Central memory CD8-positive, alpha-beta T cell (primary cell): ENCODE measurements around the gene TSPAN5.
"Not testable (repeated sequence)": the region's sequence is repeated elsewhere in the genome, so short reads cannot be mapped to it uniquely, and the experiment has no call there.

Experiments used
- ATAC-seq: fragments of 150-1000 bp; cut with Tn5 transposase; replicated peaks from 2 replicates; pipeline ENCODE4 v1.10.0; 2022; ENCODE audit warnings: mild to moderate bottlenecking, moderate FRiP score, moderate number of reproducible peaks; ENCODE audit not compliant: poor library complexity, severe bottlenecking; ENCODE audit errors: extremely low read depth
- DNase-seq, 2 donors: peaks; one replicate each; pipeline ENCODE4 v3.0.0; 2021; ENCODE audit warnings: low spot score in 2 of 2
- H3K27ac Mint-ChIP-seq: one replicate; pipeline ENCODE4 v1.8.0; 2022; ENCODE audit warnings: low read depth, mild to moderate bottlenecking, moderate library complexity, mixed read lengths
- H3K27me3 Mint-ChIP-seq: one replicate; pipeline ENCODE4 v1.8.0; 2022; ENCODE audit warnings: mixed read lengths
- H3K36me3 Mint-ChIP-seq: one replicate; pipeline ENCODE4 v1.8.0; 2022; ENCODE audit warnings: mild to moderate bottlenecking, moderate library complexity, mixed read lengths; ENCODE audit not compliant: insufficient read depth
- H3K4me1 Mint-ChIP-seq: one replicate; pipeline ENCODE4 v1.8.0; 2022; ENCODE audit warnings: mixed read lengths
- H3K4me3 Mint-ChIP-seq: one replicate; pipeline ENCODE4 v1.8.0; 2022; ENCODE audit warnings: mild to moderate bottlenecking, moderate library complexity, mixed read lengths
- H3K9me3 Mint-ChIP-seq: one replicate; pipeline ENCODE4 v1.8.0; 2022; ENCODE audit warnings: mixed read lengths

TSPAN5 gene

GRCh38 chr4:98468709-98469108 is 189.7 kb downstream of the TSPAN5 start:
- H3K9me3 Mint-ChIP-seq, result no peaks in the 10 kb centered on the region
- no peaks in the 10 kb centered on the region for H3K27me3 Mint-ChIP-seq
- no peak for DNase-seq
- H3K27ac Mint-ChIP-seq, result no peak overlapping the region
- no peak for ATAC-seq
- peaks cover 1% of the 10 kb centered on the region for H3K36me3 Mint-ChIP-seq
- H3K4me1 Mint-ChIP-seq, result peaks cover 28% of the 10 kb centered on the region
- H3K4me3 Mint-ChIP-seq, result no peak overlapping the region

- ATAC-seq, result peak; percentile 86
- DNase-seq, result peak; percentile 31 to 41
- Mint-ChIP-seq H3K9me3 (no peaks in the 10 kb centered on the region), H3K36me3 (peaks cover 1% of the 10 kb centered on the region), H3K4me1 (peaks cover 28% of the 10 kb centered on the region), H3K27ac (no peak overlapping the region), H3K4me3 (peak overlapping the region; percentile 69), H3K27me3 (no peaks in the 10 kb centered on the region)
These were observed 190.8 kb downstream of the TSPAN5 start for GRCh38 chr4:98467627-98468072.

GRCh38 chr4:98466868-98467599 is 191.4 kb downstream of the TSPAN5 start:
- Mint-ChIP-seq H3K4me3 (peak overlapping the region; percentile 69), H3K9me3 (no peaks in the 10 kb centered on the region), H3K4me1 (peaks cover 28% of the 10 kb centered on the region), H3K36me3 (peaks cover 1% of the 10 kb centered on the region), H3K27me3 (no peaks in the 10 kb centered on the region), H3K27ac (no peak overlapping the region)
- no peak for ATAC-seq
- no peak for DNase-seq

GRCh38 chr4:98462487-98462886 is 195.9 kb downstream of the TSPAN5 start:
- ATAC-seq (no peak), DNase-seq (no peak)
- no peak overlapping the region for H3K27ac Mint-ChIP-seq
- H3K9me3 Mint-ChIP-seq, result no peaks in the 10 kb centered on the region
- H3K4me1 Mint-ChIP-seq, result peaks cover 3% of the 10 kb centered on the region
- H3K27me3 Mint-ChIP-seq, result no peaks in the 10 kb centered on the region
- H3K36me3 Mint-ChIP-seq, result no peaks in the 10 kb centered on the region
- H3K4me3 Mint-ChIP-seq, result no peak overlapping the region

- H3K27me3 Mint-ChIP-seq, H3K4me3 Mint-ChIP-seq, H3K4me1 Mint-ChIP-seq, H3K36me3 Mint-ChIP-seq, H3K27ac Mint-ChIP-seq, ATAC-seq, H3K9me3 Mint-ChIP-seq, DNase-seq: not testable (repeated sequence)
These were observed 197.1 kb downstream of the TSPAN5 start for GRCh38 chr4:98461121-98461865.

- H3K36me3 Mint-ChIP-seq, H3K27ac Mint-ChIP-seq, ATAC-seq, H3K9me3 Mint-ChIP-seq, DNase-seq, H3K4me3 Mint-ChIP-seq, H3K27me3 Mint-ChIP-seq: not testable (repeated sequence)
- H3K4me1 Mint-ChIP-seq, result peaks cover 12% of the 10 kb centered on the region
These were observed 201.0 kb downstream of the TSPAN5 start for GRCh38 chr4:98457422-98457821.

GRCh38 chr4:98452091-98452490 is 206.3 kb downstream of the TSPAN5 start:
- peaks cover 7% of the 10 kb centered on the region for H3K36me3 Mint-ChIP-seq
- peaks cover 40% of the 10 kb centered on the region for H3K4me1 Mint-ChIP-seq
- H3K27ac Mint-ChIP-seq, result no peak overlapping the region
- ATAC-seq (no peak), DNase-seq (no peak)
- H3K27me3 Mint-ChIP-seq, result no peaks in the 10 kb centered on the region
- H3K9me3 Mint-ChIP-seq, result peaks cover 5% of the 10 kb centered on the region
- H3K4me3 Mint-ChIP-seq, result no peak overlapping the region

- DNase-seq (peak in 1 of 2 donors; percentile 23), ATAC-seq (peak; percentile 35)
- no peak overlapping the region for H3K27ac Mint-ChIP-seq
- peaks cover 5% of the 10 kb centered on the region for H3K9me3 Mint-ChIP-seq
- no peaks in the 10 kb centered on the region for H3K27me3 Mint-ChIP-seq
- peaks cover 47% of the 10 kb centered on the region for H3K4me1 Mint-ChIP-seq
- peaks cover 11% of the 10 kb centered on the region for H3K36me3 Mint-ChIP-seq
- peak overlapping the region; percentile 16 for H3K4me3 Mint-ChIP-seq
These were observed 209.5 kb downstream of the TSPAN5 start for GRCh38 chr4:98448908-98449307.

GRCh38 chr4:98447648-98448047 is 210.8 kb downstream of the TSPAN5 start:
- ATAC-seq (no peak), DNase-seq (no peak)
- peaks cover 41% of the 10 kb centered on the region for H3K4me1 Mint-ChIP-seq
- peak overlapping the region; percentile 47 for H3K4me3 Mint-ChIP-seq
- H3K27ac Mint-ChIP-seq, result peak overlapping the region; percentile 80
- H3K27me3 Mint-ChIP-seq, result no peaks in the 10 kb centered on the region
- H3K36me3 Mint-ChIP-seq, result peaks cover 11% of the 10 kb centered on the region
- peaks cover 2% of the 10 kb centered on the region for H3K9me3 Mint-ChIP-seq

GRCh38 chr4:98446499-98447375 is 211.7 kb downstream of the TSPAN5 start:
- Mint-ChIP-seq H3K4me1 (peaks cover 41% of the 10 kb centered on the region), H3K9me3 (no peaks in the 10 kb centered on the region), H3K27me3 (no peaks in the 10 kb centered on the region), H3K36me3 (peaks cover 14% of the 10 kb centered on the region), H3K4me3 (peak overlapping the region; percentile 47), H3K27ac (peak overlapping the region; percentile 80)
- DNase-seq (peak; percentile 29 to 65), ATAC-seq (peak; percentile 92)

- ATAC-seq (no peak), DNase-seq (no peak)
- H3K27me3 Mint-ChIP-seq, result no peaks in the 10 kb centered on the region
- no peak overlapping the region for H3K4me3 Mint-ChIP-seq
- H3K27ac Mint-ChIP-seq, result no peak overlapping the region
- peaks cover 39% of the 10 kb centered on the region for H3K4me1 Mint-ChIP-seq
- H3K9me3 Mint-ChIP-seq, result no peaks in the 10 kb centered on the region
- H3K36me3 Mint-ChIP-seq, result peaks cover 16% of the 10 kb centered on the region
These were observed 214.0 kb downstream of the TSPAN5 start for GRCh38 chr4:98444371-98444770.

- H3K36me3 Mint-ChIP-seq, result peaks cover 14% of the 10 kb centered on the region
- no peak overlapping the region for H3K27ac Mint-ChIP-seq
- no peaks in the 10 kb centered on the region for H3K9me3 Mint-ChIP-seq
- H3K4me1 Mint-ChIP-seq, result peaks cover 2% of the 10 kb centered on the region
- H3K27me3 Mint-ChIP-seq, result no peaks in the 10 kb centered on the region
- no peak for ATAC-seq
- no peak for DNase-seq
- H3K4me3 Mint-ChIP-seq, result no peak overlapping the region
These were observed 223.6 kb downstream of the TSPAN5 start for GRCh38 chr4:98434816-98435215.
